ENCODE results near the gene OR11L1.

The OR11L1 gene

DNA sequence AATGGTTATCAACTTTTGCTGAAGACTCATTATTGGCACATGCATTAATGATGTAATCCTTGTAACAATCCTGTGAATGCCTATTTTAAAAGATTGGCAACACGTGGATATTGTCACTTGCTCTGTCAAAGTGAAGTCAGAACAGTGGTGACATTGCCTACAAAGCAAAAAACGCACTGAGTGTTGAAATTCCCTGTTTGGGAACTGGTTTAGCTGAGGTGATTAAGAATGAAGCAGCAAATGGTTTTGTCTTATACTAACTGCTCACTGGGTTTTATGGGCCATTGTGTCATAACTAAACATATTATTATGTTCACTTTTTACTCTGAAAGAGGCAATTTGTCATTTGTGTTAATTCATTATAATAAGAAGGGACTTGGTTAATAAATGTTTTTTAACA is 29.1 kb downstream of the OR11L1 start:
- no peak for DNase-seq (ENCODE audit: low read depth, low spot score)

DNA sequence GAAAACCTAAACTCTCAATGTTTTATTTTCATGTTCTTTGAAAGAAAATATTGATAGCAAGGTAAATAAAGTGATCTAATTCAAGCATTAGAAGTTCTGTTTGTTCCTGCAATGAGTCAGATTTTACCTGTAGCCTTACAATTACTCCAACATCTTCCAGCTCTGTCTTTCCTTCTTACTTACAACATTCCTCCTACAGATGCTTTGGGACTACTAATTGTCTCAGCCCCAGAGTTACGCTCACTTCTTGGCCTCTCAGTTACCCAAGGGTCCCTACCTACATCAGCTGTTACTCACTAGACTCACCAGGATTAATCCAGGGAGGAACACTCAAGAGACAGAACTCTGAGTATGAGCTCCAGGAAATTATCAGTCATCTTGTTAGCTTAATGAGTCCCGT is 44.2 kb downstream of the OR11L1 start:
- no peak for DNase-seq (ENCODE audit: low read depth, low spot score)

Data from brain pericyte (primary cell).